Measurements from ENCODE around the gene KIAA0319L. TPM values are rescaled to one million over a fixed set of nuclear protein-coding genes. Genes with fewer than 3 reads are reported as not detected.

KIAA0319L gene
- total RNA-seq, 2 donors from 2014 or later, result 53.2 to 66.0 TPM

- Histone ChIP-seq H3K27me3 (no peaks in the 10 kb centered on the region), H3K27ac (no peak overlapping the region), H3K9ac (ENCODE audit: low read depth in 2 of 2, low read length in 2 of 2) (no peak overlapping the region), H3K9me3 (no peaks in the 10 kb centered on the region), H3K36me3 (no peaks in the 10 kb centered on the region), H3K4me3 (no peak overlapping the region), H3K4me1 (no peaks in the 10 kb centered on the region)
- TF ChIP-seq, protein P1, sequence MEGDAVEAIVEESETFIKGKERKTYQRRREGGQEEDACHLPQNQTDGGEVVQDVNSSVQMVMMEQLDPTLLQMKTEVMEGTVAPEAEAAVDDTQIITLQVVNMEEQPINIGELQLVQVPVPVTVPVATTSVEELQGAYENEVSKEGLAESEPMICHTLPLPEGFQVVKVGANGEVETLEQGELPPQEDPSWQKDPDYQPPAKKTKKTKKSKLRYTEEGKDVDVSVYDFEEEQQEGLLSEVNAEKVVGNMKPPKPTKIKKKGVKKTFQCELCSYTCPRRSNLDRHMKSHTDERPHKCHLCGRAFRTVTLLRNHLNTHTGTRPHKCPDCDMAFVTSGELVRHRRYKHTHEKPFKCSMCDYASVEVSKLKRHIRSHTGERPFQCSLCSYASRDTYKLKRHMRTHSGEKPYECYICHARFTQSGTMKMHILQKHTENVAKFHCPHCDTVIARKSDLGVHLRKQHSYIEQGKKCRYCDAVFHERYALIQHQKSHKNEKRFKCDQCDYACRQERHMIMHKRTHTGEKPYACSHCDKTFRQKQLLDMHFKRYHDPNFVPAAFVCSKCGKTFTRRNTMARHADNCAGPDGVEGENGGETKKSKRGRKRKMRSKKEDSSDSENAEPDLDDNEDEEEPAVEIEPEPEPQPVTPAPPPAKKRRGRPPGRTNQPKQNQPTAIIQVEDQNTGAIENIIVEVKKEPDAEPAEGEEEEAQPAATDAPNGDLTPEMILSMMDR (IDR thresholded peaks at IDR 0.05), result no peak
- intact Hi-C loops (cut with DNase I), result no loop called here
- no peak for DNase-seq
These were observed 131.1 kb downstream of the KIAA0319L start for GRCh38 chr1:35426097-35426586.

DNA sequence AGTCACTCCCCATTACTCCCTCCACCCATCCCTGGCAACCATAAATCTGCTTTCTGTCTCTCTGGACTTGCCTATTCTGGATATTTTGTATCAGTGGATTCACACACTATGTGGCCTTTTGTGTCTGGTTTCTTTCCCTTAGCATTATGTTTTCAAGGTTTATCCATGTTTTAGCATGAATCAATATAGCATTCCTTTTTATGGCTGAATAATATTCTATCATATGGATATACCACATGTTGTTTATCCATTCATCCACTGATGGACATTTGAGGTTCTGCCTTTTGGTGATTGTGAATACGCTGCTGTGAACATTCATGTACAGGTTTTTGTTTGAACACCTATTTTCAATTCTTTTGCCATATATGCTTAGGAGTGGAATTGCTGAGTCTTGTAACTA, 148.3 kb downstream of the KIAA0319L start:
- no peaks in the 10 kb centered on the region for H3K9me3 ChIP-seq
- no peak for DNase-seq
- H3K27me3 ChIP-seq, result no peaks in the 10 kb centered on the region
- no peak overlapping the region for H3K27ac ChIP-seq
- no peak overlapping the region for H3K9ac ChIP-seq (ENCODE audit: low read depth in 2 of 2, low read length in 2 of 2)
- intact Hi-C loops (cut with DNase I), result no loop called here
- H3K36me3 ChIP-seq, result no peaks in the 10 kb centered on the region
- TF ChIP-seq, protein P1 (IDR thresholded peaks at IDR 0.05), result no peak
- H3K4me3 ChIP-seq, result no peak overlapping the region
- H3K4me1 ChIP-seq, result no peaks in the 10 kb centered on the region

- no peak overlapping the region for H3K9ac ChIP-seq (ENCODE audit: low read depth in 2 of 2, low read length in 2 of 2)
- H3K27ac ChIP-seq, result no peak overlapping the region
- DNase-seq, result no peak
- H3K9me3 ChIP-seq, result no peaks in the 10 kb centered on the region
- H3K4me3 ChIP-seq, result no peak overlapping the region
- H3K27me3 ChIP-seq, result no peaks in the 10 kb centered on the region
- no peaks in the 10 kb centered on the region for H3K4me1 ChIP-seq
- no peaks in the 10 kb centered on the region for H3K36me3 ChIP-seq
- intact Hi-C loops (cut with DNase I), result no loop called here
- TF ChIP-seq, protein P1 (IDR thresholded peaks at IDR 0.05), result no peak
These were observed 149.5 kb downstream of the KIAA0319L start for GRCh38 chr1:35407743-35408142.

GRCh38 chr1:35406103-35406502, 151.1 kb downstream of the KIAA0319L start:
- TF ChIP-seq, protein P1 (IDR thresholded peaks at IDR 0.05), result no peak
- Histone ChIP-seq H3K27me3 (no peaks in the 10 kb centered on the region), H3K9me3 (no peaks in the 10 kb centered on the region), H3K9ac (ENCODE audit: low read depth in 2 of 2, low read length in 2 of 2) (no peak overlapping the region), H3K36me3 (no peaks in the 10 kb centered on the region), H3K27ac (no peak overlapping the region), H3K4me1 (no peaks in the 10 kb centered on the region), H3K4me3 (no peak overlapping the region)
- intact Hi-C loops (cut with DNase I), result no loop called here
- no peak for DNase-seq

GRCh38 chr1:35401049-35401448, 156.2 kb downstream of the KIAA0319L start:
- H3K4me1 ChIP-seq, result no peaks in the 10 kb centered on the region
- intact Hi-C loops (cut with DNase I), result no loop called here

More at GRCh38 chr1:35401049-35401448, 156.2 kb downstream of the KIAA0319L start:
- DNase-seq, result no peak
- no peaks in the 10 kb centered on the region for H3K9me3 ChIP-seq
- H3K4me3 ChIP-seq, result no peak overlapping the region
- H3K27me3 ChIP-seq, result no peaks in the 10 kb centered on the region
- H3K27ac ChIP-seq, result no peak overlapping the region
- TF ChIP-seq, protein P1 (IDR thresholded peaks at IDR 0.05), result no peak
- H3K36me3 ChIP-seq, result no peaks in the 10 kb centered on the region
- no peak overlapping the region for H3K9ac ChIP-seq (ENCODE audit: low read depth in 2 of 2, low read length in 2 of 2)

Data from colonic mucosa (tissue), 4 donors.